22Rv1 (cell line): ENCODE results near the gene UBL4B.

ENCODE experiments used
- ZFX ChIP-seq: fragments of 450-650 bp; IDR thresholded peaks from 2 replicates; pipeline ENCODE4 v1.6.1; 2017; ENCODE audit warnings: antibody characterized with exemption, borderline replicate concordance
- TF ChIP-seq, protein P1 (sequence below): fragments of 450-650 bp; IDR thresholded peaks from 2 replicates; pipeline ENCODE4 v1.5.1; 2017; ENCODE audit warnings: mild to moderate bottlenecking

DNA sequence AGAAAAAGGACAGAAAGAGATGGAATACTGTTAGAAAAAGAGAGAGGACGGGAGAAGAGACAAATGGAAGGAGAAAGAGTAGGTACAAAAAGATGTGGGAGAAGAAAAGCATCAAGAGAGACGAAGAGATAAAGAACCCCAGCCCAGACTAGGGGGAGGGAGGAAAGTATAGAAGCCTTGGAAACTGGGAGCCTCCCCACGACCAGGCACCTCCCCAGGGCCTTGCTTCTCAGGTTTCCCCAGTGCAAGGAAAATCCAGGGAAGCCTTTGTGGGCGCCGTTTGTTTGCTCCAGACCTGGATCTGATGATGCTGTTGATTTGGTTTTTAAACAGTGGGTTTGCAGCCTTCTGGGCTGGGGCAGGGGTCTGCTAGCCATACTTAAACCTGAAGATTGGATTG is 26.6 kb upstream of the UBL4B start:
- TF ChIP-seq, protein P1, sequence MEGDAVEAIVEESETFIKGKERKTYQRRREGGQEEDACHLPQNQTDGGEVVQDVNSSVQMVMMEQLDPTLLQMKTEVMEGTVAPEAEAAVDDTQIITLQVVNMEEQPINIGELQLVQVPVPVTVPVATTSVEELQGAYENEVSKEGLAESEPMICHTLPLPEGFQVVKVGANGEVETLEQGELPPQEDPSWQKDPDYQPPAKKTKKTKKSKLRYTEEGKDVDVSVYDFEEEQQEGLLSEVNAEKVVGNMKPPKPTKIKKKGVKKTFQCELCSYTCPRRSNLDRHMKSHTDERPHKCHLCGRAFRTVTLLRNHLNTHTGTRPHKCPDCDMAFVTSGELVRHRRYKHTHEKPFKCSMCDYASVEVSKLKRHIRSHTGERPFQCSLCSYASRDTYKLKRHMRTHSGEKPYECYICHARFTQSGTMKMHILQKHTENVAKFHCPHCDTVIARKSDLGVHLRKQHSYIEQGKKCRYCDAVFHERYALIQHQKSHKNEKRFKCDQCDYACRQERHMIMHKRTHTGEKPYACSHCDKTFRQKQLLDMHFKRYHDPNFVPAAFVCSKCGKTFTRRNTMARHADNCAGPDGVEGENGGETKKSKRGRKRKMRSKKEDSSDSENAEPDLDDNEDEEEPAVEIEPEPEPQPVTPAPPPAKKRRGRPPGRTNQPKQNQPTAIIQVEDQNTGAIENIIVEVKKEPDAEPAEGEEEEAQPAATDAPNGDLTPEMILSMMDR, result no peak
- no peak for TF ChIP-seq ZFX
